ENCODE results near the gene VPS16. TPM values are rescaled to one million over a fixed set of nuclear protein-coding genes. Genes with fewer than 3 reads are reported as not detected.

VPS16 gene
- total and polyA plus RNA-seq, 2 donors (not counting 1 experiment from before 2014, with no cell fraction given), result 63.0 to 68.2 TPM

GRCh38 chr20:2889797-2890196, 49.3 kb downstream of the VPS16 start:
- H3K27me3 Mint-ChIP-seq, result no peaks in the 10 kb centered on the region

GRCh38 chr20:2890742-2891141, 50.2 kb downstream of the VPS16 start:
- H3K27ac ChIP-seq (ENCODE audit: low read length in 2 of 2), result no peak overlapping the region
- H3K27me3 ChIP-seq (replicated peaks in 1 of 4; ENCODE audit: control extremely low read depth in 1 of 4, control insufficient read depth in 3 of 4, insufficient read depth in 4 of 4, low read length in 3 of 4), result no peaks in the 10 kb centered on the region
- Mint-ChIP-seq H3K4me1 (peaks cover 40% of the 10 kb centered on the region), H3K27me3 (no peaks in the 10 kb centered on the region), H3K9me3 (ENCODE audit: insufficient read depth) (no peaks in the 10 kb centered on the region), H3K4me3 (no peak overlapping the region), H3K27ac (no peak overlapping the region)
- ChIA-PET CTCF (no interaction called here), POLR2A (no interaction called here)
- no peak overlapping the region for H3K9ac ChIP-seq (ENCODE audit: low read length)
- TF ChIP-seq CTCF (IDR thresholded peaks at IDR 0.05) (no peak), EZH2 (IDR thresholded peaks at IDR 0.05; ENCODE audit: borderline replicate concordance, insufficient read depth, low read depth, low read length, poor library complexity, severe bottlenecking) (no peak)
- peaks cover 91% of the 10 kb centered on the region for H3K79me2 ChIP-seq (ENCODE audit: control insufficient read depth, insufficient read depth, low read length)
- H2AFZ ChIP-seq (ENCODE audit: insufficient read depth, low read depth, low read length, poor library complexity, severe bottlenecking), result no peak overlapping the region
- H3K9me3 ChIP-seq (ENCODE audit: control extremely low read depth in 1 of 3, control insufficient read depth in 2 of 3, insufficient read depth in 1 of 3, low read length in 2 of 3), result peaks cover 0 to 11% (median 0%) of the 10 kb centered on the region in 3 donors
- no peak for ATAC-seq (ENCODE audit: low read depth)
- intact Hi-C loops (cut with micrococcal nuclease), result no loop called here
- WGBS (ENCODE audit: insufficient coverage), result 78% methylated on average over 1 of the region's 2 CpGs
- no peak for DNase-seq
- no peak overlapping the region for H3K4me3 ChIP-seq (ENCODE audit: control extremely low read depth in 1 of 5, extremely low read depth in 1 of 5, insufficient read depth in 1 of 5, low read depth in 2 of 5, low read length in 4 of 5)
- peaks cover 0 to 5% of the 10 kb centered on the region in 2 experiments for H3K36me3 ChIP-seq (replicated peaks in 1 of 2; ENCODE audit: control extremely low read depth in 1 of 2, control insufficient read depth in 1 of 2, extremely low read depth in 1 of 2, insufficient read depth in 2 of 2, low read length in 1 of 2)
- H3K4me2 ChIP-seq (replicated peaks; ENCODE audit: low read depth, low read length, poor library complexity, severe bottlenecking), result no peak overlapping the region
- H4K20me1 ChIP-seq (ENCODE audit: control insufficient read depth, insufficient read depth, low read length, poor library complexity, severe bottlenecking), result peaks cover 48% of the 10 kb centered on the region
- H3K4me1 ChIP-seq (ENCODE audit: control insufficient read depth in 2 of 2, insufficient read depth in 2 of 2, low read length in 2 of 2), result peaks cover 8 to 12% of the 10 kb centered on the region in 2 donors

More at GRCh38 chr20:2889797-2890196, 49.3 kb downstream of the VPS16 start:
- Mint-ChIP-seq H3K27ac (no peak overlapping the region), H3K4me3 (no peak overlapping the region), H3K4me1 (peaks cover 47% of the 10 kb centered on the region), H3K9me3 (ENCODE audit: insufficient read depth) (no peaks in the 10 kb centered on the region)
- H3K4me3 ChIP-seq (ENCODE audit: control extremely low read depth in 1 of 5, extremely low read depth in 1 of 5, insufficient read depth in 1 of 5, low read depth in 2 of 5, low read length in 4 of 5), result no peak overlapping the region
- intact Hi-C loops (cut with micrococcal nuclease), result no loop called here
- no peak overlapping the region for H3K27ac ChIP-seq (ENCODE audit: low read length in 2 of 2)
- no peak overlapping the region for H2AFZ ChIP-seq (ENCODE audit: insufficient read depth, low read depth, low read length, poor library complexity, severe bottlenecking)
- H3K4me2 ChIP-seq (replicated peaks; ENCODE audit: low read depth, low read length, poor library complexity, severe bottlenecking), result no peak overlapping the region
- ATAC-seq (ENCODE audit: low read depth), result no peak
- H3K9ac ChIP-seq (ENCODE audit: low read length), result no peak overlapping the region
- TF ChIP-seq EZH2 (IDR thresholded peaks at IDR 0.05; ENCODE audit: borderline replicate concordance, insufficient read depth, low read depth, low read length, poor library complexity, severe bottlenecking), result no peak
- TF ChIP-seq CTCF (IDR thresholded peaks at IDR 0.05), result no peak
- no peaks in the 10 kb centered on the region for H3K27me3 ChIP-seq (replicated peaks in 1 of 4; ENCODE audit: control extremely low read depth in 1 of 4, control insufficient read depth in 3 of 4, insufficient read depth in 4 of 4, low read length in 3 of 4)
- H3K79me2 ChIP-seq (ENCODE audit: control insufficient read depth, insufficient read depth, low read length), result peaks cover 93% of the 10 kb centered on the region
- H3K4me1 ChIP-seq (ENCODE audit: control insufficient read depth in 2 of 2, insufficient read depth in 2 of 2, low read length in 2 of 2), result peaks cover 8 to 12% of the 10 kb centered on the region in 2 donors
- WGBS (ENCODE audit: insufficient coverage), result 100% methylated on average over 2 of the region's 3 CpGs
- H3K9me3 ChIP-seq (ENCODE audit: control extremely low read depth in 1 of 3, control insufficient read depth in 2 of 3, insufficient read depth in 1 of 3, low read length in 2 of 3), result peaks cover 0 to 2% (median 0%) of the 10 kb centered on the region in 3 donors
- ChIA-PET POLR2A (no interaction called here), CTCF (no interaction called here)
- H3K36me3 ChIP-seq (replicated peaks in 1 of 2; ENCODE audit: control extremely low read depth in 1 of 2, control insufficient read depth in 1 of 2, extremely low read depth in 1 of 2, insufficient read depth in 2 of 2, low read length in 1 of 2), result peaks cover 0 to 5% of the 10 kb centered on the region in 2 experiments
- no peak for DNase-seq
- H4K20me1 ChIP-seq (ENCODE audit: control insufficient read depth, insufficient read depth, low read length, poor library complexity, severe bottlenecking), result peaks cover 55% of the 10 kb centered on the region
